Stimulated activated CD4-positive, alpha-beta T cell treated with anti-CD3 and anti-CD28 coated beads, Interleukin-12 subunit alpha, Interleukin-12 subunit beta, amount 100 ng/mL, for 4 hours (primary cell): Measurements from ENCODE around the gene CUZD1.
"Not testable (repeated sequence)": the region's sequence is repeated elsewhere in the genome, so short reads cannot be mapped to it uniquely, and the experiment has no call there.

Experiments
- DNase-seq: peaks from one replicate; pipeline ENCODE4 v3.0.0-alpha.2; 2020

CUZD1 gene, protein sequence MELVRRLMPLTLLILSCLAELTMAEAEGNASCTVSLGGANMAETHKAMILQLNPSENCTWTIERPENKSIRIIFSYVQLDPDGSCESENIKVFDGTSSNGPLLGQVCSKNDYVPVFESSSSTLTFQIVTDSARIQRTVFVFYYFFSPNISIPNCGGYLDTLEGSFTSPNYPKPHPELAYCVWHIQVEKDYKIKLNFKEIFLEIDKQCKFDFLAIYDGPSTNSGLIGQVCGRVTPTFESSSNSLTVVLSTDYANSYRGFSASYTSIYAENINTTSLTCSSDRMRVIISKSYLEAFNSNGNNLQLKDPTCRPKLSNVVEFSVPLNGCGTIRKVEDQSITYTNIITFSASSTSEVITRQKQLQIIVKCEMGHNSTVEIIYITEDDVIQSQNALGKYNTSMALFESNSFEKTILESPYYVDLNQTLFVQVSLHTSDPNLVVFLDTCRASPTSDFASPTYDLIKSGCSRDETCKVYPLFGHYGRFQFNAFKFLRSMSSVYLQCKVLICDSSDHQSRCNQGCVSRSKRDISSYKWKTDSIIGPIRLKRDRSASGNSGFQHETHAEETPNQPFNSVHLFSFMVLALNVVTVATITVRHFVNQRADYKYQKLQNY

DNA sequence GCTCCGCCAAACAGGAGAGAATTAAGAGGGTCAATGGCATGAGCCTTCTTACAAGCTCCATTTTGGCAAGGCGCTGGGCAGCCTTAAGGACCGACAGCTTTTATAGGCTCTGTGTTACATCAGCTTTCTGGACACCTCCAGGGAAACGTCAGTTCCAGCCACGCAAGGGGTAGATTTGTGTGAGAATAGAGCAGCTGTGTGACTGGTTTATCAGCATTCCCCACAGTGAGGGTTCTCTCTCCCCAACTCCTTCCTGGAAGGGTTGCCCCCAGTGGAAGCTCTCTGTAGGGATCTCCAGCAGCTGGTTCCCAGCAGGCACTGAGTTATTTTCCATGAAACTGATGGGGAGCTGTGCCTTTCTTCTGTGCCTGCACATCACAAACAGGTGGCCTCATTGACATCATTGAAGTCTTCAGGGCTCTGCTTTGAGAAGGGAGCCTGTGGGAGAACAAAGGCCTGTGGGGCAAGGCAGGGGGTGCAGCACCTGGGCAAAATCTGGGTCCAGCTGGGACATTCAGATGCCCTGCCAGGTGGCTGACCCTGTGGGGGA is at the start of gene CUZD1:
TSS of gene CUZD1 (minus strand) at position 75 of the 550 bp plus-strand sequence. CDS start at position 61, 14 bp downstream.
- DNase-seq, result no peak

- no peak for DNase-seq
Observed at GRCh38 chr10:122894261-122894944, 48.7 kb upstream of the CUZD1 start.

DNA sequence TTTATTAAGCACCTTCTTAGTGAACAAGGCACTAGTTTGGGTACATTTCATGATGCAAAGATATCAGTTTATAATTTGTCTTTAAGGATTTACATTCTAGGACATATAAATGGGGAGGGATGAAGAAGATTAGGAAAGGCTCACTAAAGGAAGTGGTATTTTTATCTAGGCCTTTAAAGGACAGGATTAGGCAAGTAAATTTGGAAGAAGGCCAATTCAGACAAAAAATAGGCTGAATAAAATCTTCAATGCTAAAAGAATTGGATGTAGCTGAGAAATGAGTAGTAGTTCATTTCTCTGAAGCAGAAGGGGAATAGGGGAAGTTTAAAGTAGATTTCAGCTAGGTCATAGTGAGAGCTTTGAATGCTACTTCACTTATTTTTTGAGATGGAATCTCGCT is 38.5 kb upstream of the CUZD1 start:
- DNase-seq, result no peak

DNA sequence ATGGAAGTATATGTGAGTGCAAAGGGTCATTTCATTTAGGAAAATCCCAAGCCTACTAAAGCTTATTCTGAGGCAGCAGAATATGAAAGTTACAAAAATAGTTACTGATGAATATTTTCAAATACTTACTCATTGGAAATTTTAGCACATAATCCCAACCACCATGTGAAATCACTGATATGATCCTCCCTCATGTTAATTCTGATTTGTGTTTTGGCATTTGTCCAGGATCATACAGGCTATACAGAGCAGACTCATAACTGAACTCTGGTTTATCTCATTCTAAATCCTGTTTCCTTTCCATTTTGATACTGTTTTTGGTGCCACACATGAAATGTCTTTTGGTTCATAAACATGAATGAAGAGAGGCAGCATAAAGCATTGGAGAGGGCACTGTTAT is 37.1 kb upstream of the CUZD1 start:
- no peak for DNase-seq

GRCh38 chr10:122879339-122880273 is 33.9 kb upstream of the CUZD1 start, which contains the start of gene FAM24B:
Gene FAM24B (minus strand): TSS chr10:122879581. CDS start chr10:122850515, 29,066 bp downstream.
- DNase-seq, result peak; percentile 91

GRCh38 chr10:122878799-122879338 is 33.2 kb upstream of the CUZD1 start:
- no peak for DNase-seq

- DNase-seq, result no peak
Observed at GRCh38 chr10:122877264-122877663, 31.6 kb upstream of the CUZD1 start.

DNA sequence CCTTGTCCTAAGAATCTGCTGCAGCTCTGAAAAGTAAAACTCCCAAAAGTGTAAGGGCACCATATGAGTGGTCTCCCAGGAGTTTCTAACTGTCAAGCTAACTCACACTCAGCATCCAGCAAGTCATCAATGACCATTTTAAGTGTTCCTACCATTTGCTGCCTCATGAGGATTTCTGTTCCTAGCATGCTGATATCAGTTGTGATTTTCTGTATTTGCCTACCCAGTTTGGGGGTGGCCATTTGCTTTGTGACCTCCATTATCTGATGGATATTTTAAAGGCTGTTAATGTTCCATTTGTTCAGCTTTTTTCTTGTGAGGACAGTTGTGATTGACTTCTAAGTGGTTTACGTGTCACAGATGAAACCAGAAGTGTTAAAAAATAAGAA is 30.8 kb upstream of the CUZD1 start:
- no peak for DNase-seq

DNA sequence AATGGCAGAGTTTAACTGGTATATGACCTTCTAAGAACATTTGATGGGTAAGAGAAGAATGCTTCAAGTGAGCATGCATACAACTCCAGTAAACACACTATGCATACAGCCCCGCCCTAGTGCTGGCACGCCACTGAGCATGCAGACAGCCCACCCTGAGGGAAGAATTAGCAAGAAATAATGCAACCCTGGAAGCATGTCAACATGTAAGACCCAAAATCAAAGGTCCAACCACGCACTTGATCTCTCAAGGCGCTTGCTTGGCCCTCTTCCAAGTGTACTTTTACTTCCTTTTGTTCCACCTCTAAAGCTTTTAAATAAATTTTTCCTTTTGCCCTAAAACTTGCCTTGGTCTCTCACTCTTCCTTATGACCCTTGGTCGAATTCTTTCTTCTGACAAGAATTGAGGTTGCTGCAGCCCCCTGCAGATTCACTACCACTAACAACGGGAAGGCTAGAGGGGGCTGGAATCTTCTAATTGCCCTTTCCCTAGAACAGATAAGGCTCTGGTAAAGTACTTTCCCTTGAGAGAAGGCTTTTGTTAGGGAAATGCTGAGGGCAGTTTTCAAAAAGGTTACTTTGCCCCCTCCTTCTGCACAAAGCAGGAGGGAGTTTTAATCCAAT is 30.3 kb upstream of the CUZD1 start:
- no peak for DNase-seq

- DNase-seq, result not testable (repeated sequence)
Observed at GRCh38 chr10:122871947-122872346, 26.3 kb upstream of the CUZD1 start.

DNA sequence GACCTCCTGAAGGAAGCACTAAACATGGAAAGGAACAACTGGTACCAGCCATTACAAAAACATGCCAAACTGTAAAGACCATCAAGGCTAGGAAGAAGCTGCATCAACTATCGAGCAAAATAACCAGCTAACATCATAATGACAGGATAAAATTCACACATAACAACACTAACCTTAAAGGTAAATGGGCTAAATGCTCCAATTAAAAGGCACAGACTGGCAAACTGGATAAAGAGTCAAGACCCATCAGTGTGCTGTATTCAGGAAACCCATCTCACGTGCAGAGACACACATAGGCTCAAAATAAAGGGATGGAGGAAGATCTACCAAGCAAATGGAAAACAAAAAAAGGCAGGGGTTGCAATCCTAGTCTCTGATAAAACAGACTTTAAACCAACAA is 23.1 kb upstream of the CUZD1 start:
- DNase-seq, result not testable (repeated sequence)

DNA sequence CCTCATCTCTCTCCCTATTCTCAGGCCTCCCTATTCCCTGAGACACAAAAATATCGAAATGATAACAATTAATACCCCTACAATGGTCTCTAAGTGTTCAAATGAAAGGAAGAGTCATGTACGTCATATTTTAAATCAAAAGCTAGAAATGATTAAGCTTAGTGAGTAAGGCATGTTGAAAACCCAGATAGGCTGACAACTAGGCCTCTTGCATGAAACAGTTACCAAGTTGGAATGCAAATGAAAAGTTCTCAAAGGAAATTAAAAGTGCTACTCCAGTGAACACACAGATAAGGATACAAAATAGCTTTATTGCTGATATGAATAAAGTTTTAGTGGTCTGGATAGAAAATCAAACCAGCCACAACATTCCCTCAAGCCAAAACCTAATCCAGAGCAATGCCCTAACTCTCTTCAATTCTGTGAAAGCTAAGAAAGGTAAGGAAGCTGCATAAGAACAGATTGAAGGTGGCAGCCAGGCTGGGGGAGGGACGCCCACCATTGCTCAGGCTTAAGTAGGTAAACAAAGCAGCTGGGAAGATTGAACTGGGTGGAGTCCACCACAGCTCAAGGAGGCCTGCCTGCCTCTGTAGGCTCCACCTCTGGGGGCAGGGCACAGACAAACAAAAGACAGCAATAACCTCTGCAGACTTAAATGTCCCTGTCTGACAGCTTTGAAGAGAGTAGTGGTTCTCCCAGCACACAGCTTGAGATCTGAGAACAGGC is 21.3 kb upstream of the CUZD1 start:
- not testable (repeated sequence) for DNase-seq

- DNase-seq, result no peak
Observed at GRCh38 chr10:122864901-122865300, 19.2 kb upstream of the CUZD1 start.

DNA sequence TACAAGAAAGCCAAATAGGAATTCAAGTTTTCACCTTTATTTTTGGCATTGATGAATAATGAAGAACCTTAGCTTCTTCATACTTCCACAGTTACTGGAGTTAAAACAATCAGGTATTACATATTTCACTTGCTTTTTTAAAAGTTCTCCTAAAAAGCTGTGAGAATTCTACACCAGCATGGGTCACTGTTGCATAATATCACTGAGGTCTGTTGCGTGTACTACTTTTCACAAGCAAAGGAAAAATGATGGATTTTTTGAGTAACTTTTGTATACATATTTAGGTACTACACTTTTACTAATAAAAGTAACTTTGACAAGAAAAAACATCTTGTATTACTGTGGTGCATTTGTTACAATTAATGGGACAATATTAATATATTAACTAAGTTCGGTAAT is 18.5 kb upstream of the CUZD1 start:
- DNase-seq, result no peak

- DNase-seq, result no peak
Observed at GRCh38 chr10:122863216-122864193, 17.8 kb upstream of the CUZD1 start.

DNA sequence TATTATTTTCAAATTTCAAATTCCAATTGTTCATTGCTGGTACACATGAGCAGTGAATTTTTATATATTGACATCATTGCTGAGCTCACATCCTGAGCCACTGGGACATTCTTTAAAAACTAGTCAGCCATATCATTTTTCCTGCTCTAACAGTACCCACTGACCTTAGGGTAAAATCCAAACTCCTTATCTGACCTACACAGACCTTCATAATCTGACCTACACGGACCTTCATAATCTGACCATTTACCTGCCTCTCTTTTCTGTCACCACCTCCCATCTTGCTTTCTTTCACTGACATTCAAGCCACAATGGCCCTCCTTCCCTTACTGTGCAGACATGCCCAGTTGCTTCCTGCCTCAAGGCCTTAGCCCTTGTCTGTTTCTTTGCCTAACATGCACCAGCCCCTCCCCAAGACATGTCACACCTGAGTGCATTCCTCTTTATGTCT is 16.1 kb upstream of the CUZD1 start:
- DNase-seq, result no peak

DNA sequence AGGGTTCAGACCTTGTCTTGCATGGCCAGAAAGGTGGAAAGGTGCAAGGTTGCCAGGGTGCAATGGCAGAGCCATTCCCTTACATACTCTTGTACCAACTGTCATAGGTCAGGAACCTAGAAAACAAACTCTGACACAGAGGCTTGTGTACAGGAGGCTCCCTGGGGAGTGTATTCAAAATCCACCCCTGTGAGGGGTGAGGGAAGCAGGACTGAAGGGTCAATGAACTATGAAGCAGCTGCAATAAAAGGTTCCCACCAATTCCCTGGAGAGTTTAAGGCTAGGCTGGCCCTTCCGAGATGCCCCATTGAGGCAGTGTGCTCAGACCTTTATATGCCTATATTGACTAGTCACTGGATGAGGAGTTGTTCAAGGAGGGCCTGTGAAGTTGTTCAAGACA is 13.9 kb upstream of the CUZD1 start:
- no peak for DNase-seq

- not testable (repeated sequence) for DNase-seq
Observed at GRCh38 chr10:122858042-122858441, 12.4 kb upstream of the CUZD1 start.

- DNase-seq, result no peak
Observed at GRCh38 chr10:122856902-122857301, 11.2 kb upstream of the CUZD1 start.
